Stimulated activated naive B cell treated with anti-CD40 and anti-IgM and Interleukin-4, amounts not matched to agents 10 μg/mL and 1 μg/mL and 100 μg/mL, for 72 hours (primary cell): ENCODE measurements around the gene PDLIM4.

Source experiments
- ATAC-seq, 2 donors: fragments of 150-1000 bp; cut with Tn5 transposase; replicated peaks; 2 replicates each; pipeline ENCODE4 v1.10.0; 2021; ENCODE audit warnings: moderate library complexity in 1 of 2
- DNase-seq: peaks from one replicate; pipeline ENCODE4 v3.0.0; 2021
- H3K27ac Mint-ChIP-seq: one replicate; pipeline ENCODE4 v1.8.0; 2022; ENCODE audit warnings: mild to moderate bottlenecking, mixed read lengths
- H3K27me3 Mint-ChIP-seq, 2 donors: one replicate each; pipeline ENCODE4 v1.8.0; 2022; ENCODE audit warnings: mixed read lengths in 2 of 2
- H3K36me3 Mint-ChIP-seq, 2 donors: one replicate each; pipeline ENCODE4 v1.8.0; 2022; ENCODE audit warnings: mixed read lengths in 2 of 2, mild to moderate bottlenecking in 1 of 2
- H3K4me1 Mint-ChIP-seq, 2 donors: one replicate each; pipeline ENCODE4 v1.8.0; 2022; ENCODE audit warnings: mixed read lengths in 2 of 2, mild to moderate bottlenecking in 1 of 2
- H3K4me3 Mint-ChIP-seq, 2 donors: one replicate each; pipeline ENCODE4 v1.8.0; 2022; ENCODE audit warnings: mild to moderate bottlenecking in 2 of 2, mixed read lengths in 2 of 2, moderate library complexity in 1 of 2
- H3K9me3 Mint-ChIP-seq, 2 donors: one replicate each; pipeline ENCODE4 v1.8.0; 2022; ENCODE audit warnings: mixed read lengths in 2 of 2, mild to moderate bottlenecking in 1 of 2

Gene PDLIM4

GRCh38 chr5:132257131-132258101, at the start of gene PDLIM4:
Gene PDLIM4, plus strand, starts transcription at chr5:132257696. Its CDS starts 39 bp downstream, at chr5:132257735.
- Mint-ChIP-seq H3K27ac (peak within 1 kb of the TSS; percentile 4), H3K4me3 (peak within 1 kb of the TSS; percentile 55 to 73), H3K4me1 (peaks cover 9 to 21% of the 10 kb centered on the region in 2 donors), H3K9me3 (no peaks in the 10 kb centered on the region), H3K27me3 (peaks cover 32 to 36% of the 10 kb centered on the region in 2 donors), H3K36me3 (no peaks in the 10 kb centered on the region)
- no peak for ATAC-seq
- DNase-seq = no peak

- H3K9me3 Mint-ChIP-seq = no peaks in the 10 kb centered on the region
- H3K4me3 Mint-ChIP-seq = no peak overlapping the region
- peaks cover 33 to 48% of the 10 kb centered on the region in 2 donors for H3K4me1 Mint-ChIP-seq
- no peak for DNase-seq
- H3K36me3 Mint-ChIP-seq = peaks cover 21 to 22% of the 10 kb centered on the region in 2 donors
- H3K27ac Mint-ChIP-seq = no peak overlapping the region
- peaks cover 0 to 10% of the 10 kb centered on the region in 2 donors for H3K27me3 Mint-ChIP-seq
- ATAC-seq = no peak
Observed at GRCh38 chr5:132207778-132208177, 49.7 kb upstream of the PDLIM4 start.

- Mint-ChIP-seq H3K4me1 (peaks cover 21 to 34% of the 10 kb centered on the region in 2 donors), H3K36me3 (peaks cover 15 to 17% of the 10 kb centered on the region in 2 donors), H3K9me3 (no peaks in the 10 kb centered on the region), H3K27me3 (peaks cover 0 to 10% of the 10 kb centered on the region in 2 donors), H3K4me3 (no peak overlapping the region), H3K27ac (no peak overlapping the region)
- DNase-seq = no peak
- no peak for ATAC-seq
Observed at GRCh38 chr5:132209131-132209530, 48.4 kb upstream of the PDLIM4 start.

GRCh38 chr5:132209901-132210545, 47.5 kb upstream of the PDLIM4 start:
- Mint-ChIP-seq H3K4me1 (peaks cover 13 to 25% of the 10 kb centered on the region in 2 donors), H3K36me3 (peaks cover 6 to 10% of the 10 kb centered on the region in 2 donors), H3K4me3 (no peak overlapping the region), H3K27ac (no peak overlapping the region), H3K9me3 (no peaks in the 10 kb centered on the region), H3K27me3 (peaks cover 0 to 6% of the 10 kb centered on the region in 2 donors)
- no peak for ATAC-seq
- no peak for DNase-seq

GRCh38 chr5:132210944-132211343, 46.6 kb upstream of the PDLIM4 start:
- DNase-seq (no peak), ATAC-seq (no peak)
- peaks cover 7 to 16% of the 10 kb centered on the region in 2 donors for H3K4me1 Mint-ChIP-seq
- H3K27ac Mint-ChIP-seq = no peak overlapping the region
- H3K27me3 Mint-ChIP-seq = peaks cover 0 to 6% of the 10 kb centered on the region in 2 donors
- H3K9me3 Mint-ChIP-seq = no peaks in the 10 kb centered on the region
- no peak overlapping the region for H3K4me3 Mint-ChIP-seq
- H3K36me3 Mint-ChIP-seq = peaks cover 5 to 10% of the 10 kb centered on the region in 2 donors

GRCh38 chr5:132211787-132212186, 45.7 kb upstream of the PDLIM4 start:
- Mint-ChIP-seq H3K4me1 (peaks cover 7 to 11% of the 10 kb centered on the region in 2 donors), H3K9me3 (no peaks in the 10 kb centered on the region), H3K4me3 (no peak overlapping the region), H3K27me3 (peaks cover 0 to 6% of the 10 kb centered on the region in 2 donors), H3K27ac (no peak overlapping the region), H3K36me3 (peaks cover 5 to 10% of the 10 kb centered on the region in 2 donors)
- DNase-seq (no peak), ATAC-seq (no peak)

GRCh38 chr5:132213666-132214065, 43.8 kb upstream of the PDLIM4 start:
- H3K4me3 Mint-ChIP-seq = no peak overlapping the region
- H3K27ac Mint-ChIP-seq = no peak overlapping the region
- H3K36me3 Mint-ChIP-seq = peaks cover 5 to 8% of the 10 kb centered on the region in 2 donors
- DNase-seq (no peak), ATAC-seq (no peak)
- H3K27me3 Mint-ChIP-seq = no peaks in the 10 kb centered on the region
- peaks cover 0 to 3% of the 10 kb centered on the region in 2 donors for H3K4me1 Mint-ChIP-seq
- no peaks in the 10 kb centered on the region for H3K9me3 Mint-ChIP-seq

- no peak overlapping the region for H3K4me3 Mint-ChIP-seq
- DNase-seq = no peak
- H3K27me3 Mint-ChIP-seq = no peaks in the 10 kb centered on the region
- H3K9me3 Mint-ChIP-seq = no peaks in the 10 kb centered on the region
- no peaks in the 10 kb centered on the region for H3K4me1 Mint-ChIP-seq
- no peak overlapping the region for H3K27ac Mint-ChIP-seq
- no peak for ATAC-seq
- peaks cover 2 to 8% of the 10 kb centered on the region in 2 donors for H3K36me3 Mint-ChIP-seq
Observed at GRCh38 chr5:132214491-132214890, 43.0 kb upstream of the PDLIM4 start.

- Mint-ChIP-seq H3K27me3 (no peaks in the 10 kb centered on the region), H3K9me3 (no peaks in the 10 kb centered on the region), H3K4me3 (no peak overlapping the region), H3K27ac (no peak overlapping the region), H3K36me3 (peaks cover 2 to 8% of the 10 kb centered on the region in 2 donors), H3K4me1 (no peaks in the 10 kb centered on the region)
- DNase-seq (no peak), ATAC-seq (no peak)
Observed at GRCh38 chr5:132215329-132215728, 42.2 kb upstream of the PDLIM4 start.

- H3K4me1 Mint-ChIP-seq = peaks cover 14 to 15% of the 10 kb centered on the region in 2 donors
- ATAC-seq = no peak
- peaks cover 2 to 8% of the 10 kb centered on the region in 2 donors for H3K36me3 Mint-ChIP-seq
- H3K4me3 Mint-ChIP-seq = no peak overlapping the region
- H3K27me3 Mint-ChIP-seq = no peaks in the 10 kb centered on the region
- no peaks in the 10 kb centered on the region for H3K9me3 Mint-ChIP-seq
- no peak overlapping the region for H3K27ac Mint-ChIP-seq
- no peak for DNase-seq
Observed at GRCh38 chr5:132218321-132218720, 39.2 kb upstream of the PDLIM4 start.

- Mint-ChIP-seq H3K4me1 (peaks cover 20% of the 10 kb centered on the region in 2 donors), H3K4me3 (no peak overlapping the region), H3K27me3 (no peaks in the 10 kb centered on the region), H3K36me3 (peaks cover 2 to 8% of the 10 kb centered on the region in 2 donors), H3K9me3 (no peaks in the 10 kb centered on the region), H3K27ac (no peak overlapping the region)
- ATAC-seq (no peak), DNase-seq (no peak)
Observed at GRCh38 chr5:132219289-132219970, 38.1 kb upstream of the PDLIM4 start.

GRCh38 chr5:132219981-132220380, 37.5 kb upstream of the PDLIM4 start:
- no peak for ATAC-seq
- Mint-ChIP-seq H3K27me3 (no peaks in the 10 kb centered on the region), H3K4me1 (peaks cover 20% of the 10 kb centered on the region in 2 donors), H3K36me3 (peaks cover 2 to 8% of the 10 kb centered on the region in 2 donors), H3K9me3 (no peaks in the 10 kb centered on the region), H3K27ac (no peak overlapping the region), H3K4me3 (no peak overlapping the region)
- DNase-seq = no peak

GRCh38 chr5:132220491-132220890, 37.0 kb upstream of the PDLIM4 start:
- peaks cover 0 to 5% of the 10 kb centered on the region in 2 donors for H3K27me3 Mint-ChIP-seq
- ATAC-seq (no peak), DNase-seq (no peak)
- peaks cover 22 to 25% of the 10 kb centered on the region in 2 donors for H3K4me1 Mint-ChIP-seq
- no peak overlapping the region for H3K4me3 Mint-ChIP-seq
- H3K9me3 Mint-ChIP-seq = no peaks in the 10 kb centered on the region
- H3K36me3 Mint-ChIP-seq = peaks cover 2 to 12% of the 10 kb centered on the region in 2 donors
- no peak overlapping the region for H3K27ac Mint-ChIP-seq
